ENCODE results near the gene NPR1.
A peak's percentile ranks its signal among the peaks of the same experiment; 100 is the strongest.
"Not testable (repeated sequence)": the region's sequence is repeated elsewhere in the genome, so short reads cannot be mapped to it uniquely, and the experiment has no call there.

NPR1 gene

DNA sequence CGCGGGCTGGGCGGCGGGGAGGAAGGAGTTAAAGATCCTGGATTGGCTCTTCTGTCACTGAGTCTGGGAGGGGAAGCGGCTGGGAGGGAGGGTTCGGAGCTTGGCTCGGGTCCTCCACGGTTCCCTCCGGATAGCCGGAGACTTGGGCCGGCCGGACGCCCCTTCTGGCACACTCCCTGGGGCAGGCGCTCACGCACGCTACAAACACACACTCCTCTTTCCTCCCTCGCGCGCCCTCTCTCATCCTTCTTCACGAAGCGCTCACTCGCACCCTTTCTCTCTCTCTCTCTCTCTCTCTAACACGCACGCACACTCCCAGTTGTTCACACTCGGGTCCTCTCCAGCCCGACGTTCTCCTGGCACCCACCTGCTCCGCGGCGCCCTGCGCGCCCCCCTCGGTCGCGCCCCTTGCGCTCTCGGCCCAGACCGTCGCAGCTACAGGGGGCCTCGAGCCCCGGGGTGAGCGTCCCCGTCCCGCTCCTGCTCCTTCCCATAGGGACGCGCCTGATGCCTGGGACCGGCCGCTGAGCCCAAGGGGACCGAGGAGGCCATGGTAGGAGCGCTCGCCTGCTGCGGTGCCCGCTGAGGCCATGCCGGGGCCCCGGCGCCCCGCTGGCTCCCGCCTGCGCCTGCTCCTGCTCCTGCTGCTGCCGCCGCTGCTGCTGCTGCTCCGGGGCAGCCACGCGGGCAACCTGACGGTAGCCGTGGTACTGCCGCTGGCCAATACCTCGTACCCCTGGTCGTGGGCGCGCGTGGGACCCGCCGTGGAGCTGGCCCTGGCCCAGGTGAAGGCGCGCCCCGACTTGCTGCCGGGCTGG lies at the start of gene NPR1:
TSS of gene NPR1 (plus strand) at position 170 of the 818 bp plus-strand sequence. CDS start at position 591, 421 bp downstream.
- DNase-seq (ENCODE audit: low spot score): no peak

DNA sequence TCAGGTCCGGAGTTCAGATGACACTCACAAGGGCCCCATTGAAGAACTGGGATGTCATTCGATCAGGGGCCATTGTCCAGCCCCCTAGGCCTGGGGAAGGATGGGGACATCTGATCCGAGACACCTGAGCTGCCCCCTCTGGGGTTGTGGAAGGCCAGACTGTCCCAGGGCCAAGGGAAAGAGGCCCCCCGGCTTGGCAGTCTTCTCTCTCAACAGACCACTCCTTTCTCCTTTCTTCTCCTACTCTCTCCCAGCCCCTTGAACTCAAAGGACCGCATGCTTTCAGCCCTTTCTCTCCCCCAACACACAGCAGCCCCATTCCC lies 49.2 kb upstream of the NPR1 start:
- no peak for DNase-seq (ENCODE audit: low spot score)

DNA sequence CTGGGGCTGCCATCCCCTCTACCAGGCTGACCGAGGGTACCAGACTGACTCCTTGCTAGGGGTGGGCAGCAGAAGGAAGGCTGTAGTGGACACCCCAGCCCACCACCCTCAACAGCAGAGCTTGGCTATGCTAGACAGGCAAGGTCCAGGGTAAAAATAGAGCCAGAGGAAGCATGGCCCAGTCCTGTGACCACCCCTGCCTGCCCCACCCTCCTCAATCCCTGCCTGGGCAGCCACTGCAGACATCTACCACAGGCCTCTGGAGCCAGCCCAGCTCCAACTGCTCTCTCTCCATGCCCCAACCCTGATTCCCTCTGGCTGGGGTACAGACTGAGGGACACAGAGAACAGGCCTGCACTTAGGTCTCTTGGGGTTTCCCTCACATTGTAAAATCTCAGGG lies 48.5 kb upstream of the NPR1 start:
- DNase-seq (ENCODE audit: low spot score): no peak

DNA sequence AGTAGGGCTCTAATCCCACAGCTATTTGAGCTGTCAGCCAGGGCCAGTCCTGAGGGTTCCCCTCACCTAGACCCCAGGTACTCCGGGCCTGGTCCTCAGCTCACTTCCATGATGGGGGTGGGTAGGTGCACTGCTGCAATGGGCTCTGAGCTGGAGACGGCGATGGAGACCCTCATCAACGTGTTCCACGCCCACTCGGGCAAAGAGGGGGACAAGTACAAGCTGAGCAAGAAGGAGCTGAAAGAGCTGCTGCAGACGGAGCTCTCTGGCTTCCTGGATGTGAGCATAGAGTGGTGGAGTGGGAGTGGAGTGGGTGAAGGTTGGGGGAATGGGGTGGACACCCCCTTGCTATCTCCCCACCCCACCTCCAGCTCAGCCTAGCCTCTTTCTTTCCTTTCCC lies 48.1 kb upstream of the NPR1 start:
- DNase-seq (ENCODE audit: low spot score): no peak

DNA sequence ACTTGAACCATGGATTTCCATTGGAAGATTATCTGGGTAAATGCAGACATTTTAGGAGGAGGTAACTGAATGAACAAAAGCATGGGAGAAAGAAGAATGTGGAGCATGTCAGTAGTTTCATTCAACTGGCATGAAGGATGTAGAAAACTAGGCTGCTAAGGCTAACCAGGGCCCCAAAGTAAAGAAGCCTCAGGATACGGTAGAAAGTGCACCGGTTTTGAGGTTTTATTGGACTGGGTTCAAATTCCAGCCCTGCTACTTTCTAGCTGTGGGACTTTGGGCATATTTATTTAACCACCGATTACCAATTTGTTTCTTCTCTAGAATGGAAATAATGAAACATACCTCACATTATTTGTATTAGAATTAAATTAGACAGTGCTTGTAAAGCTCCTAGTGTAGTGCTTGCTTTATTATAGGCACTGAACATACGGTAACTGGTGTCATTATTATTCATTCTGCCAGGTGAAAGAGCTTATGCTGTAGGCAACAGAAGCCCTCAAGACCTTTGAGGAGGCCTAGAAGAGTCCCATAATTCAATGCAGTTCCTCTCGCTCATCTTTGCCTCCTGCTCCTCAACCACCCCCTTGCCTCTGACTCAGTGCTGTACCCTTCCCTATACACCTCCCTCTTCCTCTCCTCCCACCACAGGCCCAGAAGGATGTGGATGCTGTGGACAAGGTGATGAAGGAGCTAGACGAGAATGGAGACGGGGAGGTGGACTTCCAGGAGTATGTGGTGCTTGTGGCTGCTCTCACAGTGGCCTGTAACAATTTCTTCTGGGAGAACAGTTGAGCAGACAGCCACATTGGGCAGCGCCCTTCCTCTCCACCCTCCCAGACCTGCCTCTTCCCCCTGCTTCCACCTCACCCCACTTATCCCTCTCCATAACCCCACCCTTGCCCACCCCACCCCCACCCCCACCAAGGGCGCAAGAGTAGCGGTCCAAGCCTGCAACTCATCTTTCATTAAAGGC lies 47.2 kb upstream of the NPR1 start:
- DNase-seq (ENCODE audit: low spot score): no peak

DNA sequence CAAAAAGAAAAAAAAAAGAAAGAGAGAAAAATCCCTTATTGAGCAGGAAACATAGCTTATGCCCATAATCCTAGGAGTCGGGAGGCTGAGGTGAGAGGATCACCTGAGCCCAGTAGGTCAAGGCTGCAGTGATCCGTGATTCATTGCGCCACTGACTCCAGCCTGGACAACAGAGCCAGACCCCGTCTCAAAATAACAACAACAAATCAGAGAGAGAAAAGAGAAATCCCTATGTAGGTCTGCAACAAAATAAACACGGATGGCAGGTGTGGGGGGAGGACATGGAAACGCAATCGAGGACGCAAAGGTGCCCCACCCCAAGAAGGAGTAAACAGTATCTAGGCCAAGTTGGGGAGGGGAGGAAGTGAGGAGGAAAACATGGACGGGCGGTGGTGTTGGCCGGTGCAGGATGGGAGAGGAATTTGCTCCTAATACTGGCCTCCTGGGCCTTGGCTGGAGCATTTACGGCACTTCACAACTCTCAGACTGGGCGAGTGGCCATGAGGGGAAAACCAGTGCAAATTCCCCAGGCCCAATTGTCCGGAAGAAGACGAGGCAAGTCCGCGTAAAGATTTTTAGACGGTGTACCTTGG lies 45.2 kb upstream of the NPR1 start:
- no peak for DNase-seq (ENCODE audit: low spot score)

DNA sequence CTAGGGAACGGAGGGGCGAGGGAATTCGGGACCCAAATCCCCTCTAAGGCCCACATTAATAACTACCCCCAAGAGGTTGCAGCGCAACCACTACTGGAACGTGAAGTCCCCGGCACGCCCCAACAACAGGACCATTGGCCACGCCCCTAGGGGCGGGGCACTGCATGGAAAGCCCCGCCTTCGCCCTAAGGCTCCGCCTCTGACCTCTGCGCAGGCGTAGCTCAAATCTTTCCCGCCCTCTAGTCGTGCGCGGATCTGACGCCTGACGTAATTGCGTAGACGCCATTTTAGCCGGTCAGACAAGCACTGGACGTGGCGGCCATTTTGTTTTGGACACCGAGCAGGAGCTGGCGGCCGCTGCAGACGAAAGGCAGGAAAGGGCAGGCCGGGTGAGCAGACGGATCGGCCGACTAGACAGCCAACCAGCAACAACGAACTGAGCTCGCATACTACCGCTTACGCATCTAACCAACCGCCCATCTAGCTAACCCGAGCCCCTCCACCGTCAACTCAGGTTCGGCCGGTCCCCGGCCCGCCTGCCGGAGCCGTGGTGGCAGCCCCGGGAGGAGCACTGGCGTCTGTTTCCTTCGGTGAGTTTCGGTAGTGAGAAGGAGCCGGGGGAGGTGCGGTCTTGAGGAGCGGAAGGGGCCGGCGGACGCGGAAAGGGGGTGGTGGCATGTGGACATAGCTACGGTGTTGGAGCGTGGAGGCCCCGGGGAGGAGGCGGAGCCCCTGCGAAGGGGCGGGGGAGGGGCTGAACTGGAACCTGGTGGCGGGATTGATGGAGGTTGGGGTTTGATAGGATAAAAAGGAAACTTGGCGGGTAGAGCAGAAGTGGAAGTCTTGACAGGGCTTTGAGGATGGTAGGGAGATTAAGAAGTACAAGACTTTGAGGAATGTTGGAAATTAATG lies 44.5 kb upstream of the NPR1 start, which contains the start of gene CHTOP:
TSS of gene CHTOP (plus strand) at position 313 of the 912 bp plus-strand sequence. CDS start 2,523 bp downstream, outside the sequence.
- peak; percentile 100 for DNase-seq (ENCODE audit: low spot score)

DNA sequence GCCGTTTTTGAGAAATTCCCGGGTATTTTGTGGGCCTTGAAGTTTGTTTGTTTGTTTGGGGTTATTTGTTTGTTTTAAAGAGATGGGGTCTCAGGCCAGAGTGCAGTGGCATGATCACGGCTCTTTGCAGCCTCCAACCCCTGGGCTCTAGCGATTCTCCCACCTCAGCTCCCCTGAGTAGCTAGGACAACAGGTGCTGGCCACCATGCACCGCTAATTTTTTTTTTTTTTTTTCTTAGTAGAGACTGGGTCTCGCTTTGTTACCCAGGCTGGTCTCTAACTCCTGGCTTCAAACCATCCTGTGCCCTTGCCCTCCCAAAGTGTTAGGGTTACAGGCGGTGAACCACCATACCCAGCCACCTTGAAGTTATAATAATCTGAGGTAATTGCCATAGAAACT lies 42.6 kb upstream of the NPR1 start:
- DNase-seq (ENCODE audit: low spot score): no peak

DNA sequence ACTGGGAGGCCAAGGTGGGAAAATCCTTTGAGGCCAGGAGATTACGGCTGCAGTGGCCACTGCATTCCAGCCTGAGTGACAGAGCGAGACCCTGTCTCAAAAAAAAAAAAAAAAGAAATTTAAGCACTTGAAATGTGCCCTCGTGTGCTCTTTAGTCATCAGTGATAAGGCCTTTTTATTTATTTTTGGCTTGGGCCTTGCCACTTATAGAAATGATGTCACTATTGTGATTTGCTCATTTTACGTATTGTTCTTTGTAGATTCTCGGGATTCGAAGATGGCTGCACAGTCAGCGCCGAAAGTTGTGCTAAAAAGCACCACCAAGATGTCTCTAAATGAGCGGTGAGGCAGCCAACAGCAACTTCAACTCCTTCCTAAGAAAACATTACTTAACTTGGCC lies 42.2 kb upstream of the NPR1 start:
- DNase-seq (ENCODE audit: low spot score): no peak

DNA sequence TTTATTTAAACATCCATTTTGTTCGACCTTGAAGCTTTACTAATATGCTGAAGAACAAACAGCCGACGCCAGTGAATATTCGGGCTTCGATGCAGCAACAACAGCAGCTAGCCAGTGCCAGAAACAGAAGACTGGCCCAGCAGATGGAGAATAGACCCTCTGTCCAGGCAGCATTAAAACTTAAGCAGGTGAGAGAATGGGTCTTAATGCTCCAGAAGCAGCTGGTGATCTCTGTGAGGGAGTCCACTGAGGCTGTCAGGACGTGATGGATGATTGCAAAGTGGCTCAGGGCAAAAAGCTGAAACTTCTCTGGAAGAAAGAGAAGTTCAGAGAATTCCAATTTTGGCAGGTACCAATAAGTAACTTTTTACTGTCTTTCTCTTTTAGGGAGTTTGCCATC lies 40.2 kb upstream of the NPR1 start:
- no peak for DNase-seq (ENCODE audit: low spot score)

DNA sequence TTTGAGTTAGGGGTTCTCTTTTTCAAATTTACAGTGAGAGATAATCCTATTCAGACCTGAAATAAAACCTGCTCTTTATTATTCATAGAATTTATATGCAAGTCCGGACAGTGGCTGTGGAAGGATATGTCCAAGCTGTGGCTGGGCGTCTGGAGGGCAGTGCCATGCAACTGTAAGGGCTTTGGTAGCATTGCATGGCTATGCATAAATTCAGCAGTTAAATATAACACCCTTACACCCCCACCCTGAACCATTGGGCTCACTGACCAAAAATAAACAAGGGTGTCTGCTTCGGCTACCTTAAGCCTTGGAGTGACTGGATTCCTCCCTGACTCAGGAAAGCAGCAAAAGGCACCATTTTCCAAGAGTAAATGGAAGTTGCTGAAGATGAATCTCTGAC lies 39.2 kb upstream of the NPR1 start:
- DNase-seq (ENCODE audit: low spot score): no peak

DNA sequence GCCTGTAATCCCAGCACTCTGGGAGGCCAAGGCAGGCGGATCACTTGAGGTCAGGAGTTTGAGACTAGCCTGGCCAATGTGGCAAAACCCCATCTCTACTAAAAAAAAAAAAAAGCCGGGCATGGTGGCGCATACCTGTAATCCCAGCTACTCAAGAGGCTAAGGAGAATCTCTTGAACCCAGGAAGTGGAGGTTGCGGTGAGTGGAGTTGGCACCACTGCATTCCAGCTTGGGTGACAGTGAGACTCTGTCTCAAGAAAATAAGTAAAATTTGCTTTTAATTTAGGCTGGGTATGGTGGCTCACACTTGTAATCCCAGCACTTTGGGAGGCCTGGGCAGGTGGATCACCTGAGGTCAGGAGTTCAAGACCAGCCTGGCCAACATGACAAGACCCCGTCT lies 38.3 kb upstream of the NPR1 start:
- not testable (repeated sequence) for DNase-seq (ENCODE audit: low spot score)

DNA sequence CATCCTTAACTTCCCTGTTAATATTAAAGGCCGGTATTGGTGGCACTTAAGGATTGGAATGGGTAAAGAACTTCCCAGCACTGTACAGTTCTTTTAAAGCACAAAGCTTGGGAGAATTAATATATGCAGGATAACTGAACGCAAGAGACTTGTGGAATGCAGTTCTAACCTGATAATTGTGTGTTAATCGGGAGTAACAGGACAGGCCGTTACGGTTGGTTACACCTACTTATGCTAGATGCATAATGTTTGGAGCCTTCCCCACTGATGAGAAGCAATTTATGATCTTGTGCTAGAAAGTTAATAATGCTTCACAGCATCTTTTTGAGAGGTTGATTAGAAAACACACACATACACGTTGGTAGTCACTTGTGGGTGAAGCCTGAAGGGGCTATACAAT lies 37.6 kb upstream of the NPR1 start:
- DNase-seq (ENCODE audit: low spot score): no peak

DNA sequence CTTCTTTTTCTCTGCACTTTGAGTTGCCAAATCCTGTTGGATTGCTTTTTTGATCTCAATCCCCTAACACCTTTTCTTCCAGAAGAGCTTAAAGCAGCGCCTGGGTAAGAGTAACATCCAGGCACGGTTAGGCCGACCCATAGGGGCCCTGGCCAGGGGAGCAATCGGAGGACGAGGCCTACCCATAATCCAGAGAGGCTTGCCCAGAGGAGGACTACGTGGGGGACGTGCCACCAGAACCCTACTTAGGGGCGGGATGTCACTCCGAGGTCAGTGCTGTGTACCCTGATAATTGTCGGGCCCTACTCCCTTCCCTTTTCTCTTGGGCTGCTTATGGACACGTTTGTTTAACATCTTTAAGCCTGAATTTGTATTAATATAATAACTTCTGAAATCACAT lies 36.3 kb upstream of the NPR1 start:
- no peak for DNase-seq (ENCODE audit: low spot score)

DNA sequence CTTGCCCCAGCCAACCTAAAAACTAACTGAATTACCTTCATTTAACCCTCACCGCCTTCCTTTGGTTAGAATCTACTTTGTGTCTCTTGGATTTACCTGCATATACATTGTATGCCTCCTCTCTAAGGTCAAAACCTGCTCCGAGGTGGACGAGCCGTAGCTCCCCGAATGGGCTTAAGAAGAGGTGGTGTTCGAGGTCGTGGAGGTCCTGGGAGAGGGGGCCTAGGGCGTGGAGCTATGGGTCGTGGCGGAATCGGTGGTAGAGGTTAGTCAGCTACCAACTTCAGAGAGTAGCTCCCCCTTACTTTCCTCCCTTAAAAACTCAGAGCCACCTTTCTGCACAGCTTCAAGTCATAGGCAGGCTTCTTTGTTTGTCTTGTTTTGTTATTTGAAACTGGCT lies 35.4 kb upstream of the NPR1 start:
- DNase-seq (ENCODE audit: low spot score): no peak

DNA sequence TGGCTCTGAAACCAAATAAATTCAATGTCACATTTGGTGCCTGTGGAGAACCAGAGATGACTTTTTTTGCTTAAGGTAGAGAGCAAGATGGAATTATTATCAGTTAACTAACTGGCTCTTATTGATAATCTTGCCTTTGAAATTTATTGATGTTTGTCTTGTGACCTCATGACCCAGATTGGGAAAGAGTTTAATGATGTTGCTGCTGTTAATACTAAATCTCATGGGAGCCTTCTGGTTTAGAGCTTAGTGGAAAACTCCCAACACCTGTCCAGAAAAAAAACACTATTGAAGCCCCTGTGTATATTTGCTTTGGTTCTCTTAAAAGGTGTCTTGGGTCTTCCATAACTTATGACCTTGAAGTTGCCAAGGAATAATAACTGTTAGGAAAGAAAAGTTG lies 34.7 kb upstream of the NPR1 start:
- DNase-seq (ENCODE audit: low spot score): no peak

DNA sequence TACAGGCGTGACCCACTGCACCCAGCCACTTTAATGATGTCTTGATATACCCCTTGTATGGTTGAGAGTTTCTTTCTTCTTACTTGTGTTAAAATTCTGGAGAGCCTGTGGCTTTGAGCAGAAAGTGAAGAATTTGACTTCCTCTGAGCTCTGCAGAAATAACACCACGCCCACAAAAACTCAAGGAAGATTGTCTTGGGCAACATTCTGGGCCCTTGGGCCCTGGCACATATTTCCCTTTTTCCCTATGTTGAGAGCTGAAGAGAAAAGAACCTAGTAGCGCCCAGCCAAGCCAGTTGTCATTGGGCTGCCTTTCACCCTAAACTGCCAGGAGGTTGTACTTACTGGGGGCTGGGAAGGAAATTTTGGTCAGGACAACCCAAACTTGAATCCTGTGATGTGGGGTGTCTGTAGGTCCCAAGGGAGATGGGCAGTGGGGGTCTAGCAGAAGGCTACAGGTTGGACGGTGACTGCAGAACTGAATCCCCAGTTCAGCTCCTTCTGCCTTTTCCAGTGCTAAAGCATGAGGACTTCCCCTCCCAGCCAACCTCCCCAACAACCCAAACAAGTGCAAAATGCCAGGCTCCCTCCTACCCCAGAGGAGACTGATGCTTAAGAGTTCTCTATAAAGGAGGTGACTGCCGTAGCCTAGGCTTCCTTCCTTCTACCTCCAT lies 31.7 kb upstream of the NPR1 start:
- DNase-seq (ENCODE audit: low spot score): no peak

DNA sequence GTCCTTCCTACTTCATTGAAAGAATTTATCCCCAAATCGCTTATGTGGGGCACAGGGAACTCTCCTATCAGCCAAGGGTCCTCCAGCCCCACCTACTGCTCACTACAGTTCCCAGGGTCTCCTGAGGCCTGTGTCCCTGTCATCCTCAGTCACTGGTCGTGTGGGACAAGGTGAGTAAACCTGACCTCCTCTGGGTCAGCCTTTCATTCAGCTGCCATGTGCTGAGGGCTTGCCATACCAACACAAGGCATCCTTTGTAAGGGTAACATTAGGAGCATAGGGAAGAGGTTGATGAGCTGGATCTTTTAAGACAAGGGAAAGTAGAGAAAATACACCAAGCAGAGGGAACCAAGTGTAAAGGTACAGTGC lies 31.2 kb upstream of the NPR1 start:
- no peak for DNase-seq (ENCODE audit: low spot score)

DNA sequence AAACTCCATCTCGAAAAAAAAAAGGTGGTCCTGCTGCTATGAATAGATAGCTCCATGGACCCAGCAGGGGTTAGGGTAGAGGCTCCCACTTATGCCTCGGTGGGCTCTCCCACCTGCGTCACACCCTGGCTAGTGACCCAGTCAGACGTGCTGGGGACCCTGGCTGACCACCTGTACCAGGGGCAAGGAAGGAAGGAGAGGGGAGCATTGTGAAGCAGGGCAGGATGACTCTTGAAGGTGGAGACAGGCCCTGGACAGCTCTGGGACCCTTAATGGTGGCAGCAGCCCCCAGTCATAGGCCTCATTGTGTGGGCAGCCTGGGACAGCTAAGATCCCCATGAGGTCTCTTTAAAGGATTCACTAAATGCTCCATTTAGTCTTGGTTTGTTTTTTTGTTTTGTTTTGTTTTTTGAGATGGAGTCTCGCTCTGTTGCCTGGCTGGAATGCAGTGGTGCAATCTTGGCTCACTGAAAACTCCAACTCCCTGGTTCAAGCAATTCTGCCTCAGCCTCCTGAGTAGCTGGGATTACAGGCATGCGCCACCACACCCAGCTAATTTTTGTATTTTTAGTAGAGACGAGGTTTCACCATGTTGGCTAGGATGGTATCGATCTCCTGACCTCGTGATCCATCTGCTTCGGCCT lies 30.4 kb upstream of the NPR1 start:
- no peak for DNase-seq (ENCODE audit: low spot score)

DNA sequence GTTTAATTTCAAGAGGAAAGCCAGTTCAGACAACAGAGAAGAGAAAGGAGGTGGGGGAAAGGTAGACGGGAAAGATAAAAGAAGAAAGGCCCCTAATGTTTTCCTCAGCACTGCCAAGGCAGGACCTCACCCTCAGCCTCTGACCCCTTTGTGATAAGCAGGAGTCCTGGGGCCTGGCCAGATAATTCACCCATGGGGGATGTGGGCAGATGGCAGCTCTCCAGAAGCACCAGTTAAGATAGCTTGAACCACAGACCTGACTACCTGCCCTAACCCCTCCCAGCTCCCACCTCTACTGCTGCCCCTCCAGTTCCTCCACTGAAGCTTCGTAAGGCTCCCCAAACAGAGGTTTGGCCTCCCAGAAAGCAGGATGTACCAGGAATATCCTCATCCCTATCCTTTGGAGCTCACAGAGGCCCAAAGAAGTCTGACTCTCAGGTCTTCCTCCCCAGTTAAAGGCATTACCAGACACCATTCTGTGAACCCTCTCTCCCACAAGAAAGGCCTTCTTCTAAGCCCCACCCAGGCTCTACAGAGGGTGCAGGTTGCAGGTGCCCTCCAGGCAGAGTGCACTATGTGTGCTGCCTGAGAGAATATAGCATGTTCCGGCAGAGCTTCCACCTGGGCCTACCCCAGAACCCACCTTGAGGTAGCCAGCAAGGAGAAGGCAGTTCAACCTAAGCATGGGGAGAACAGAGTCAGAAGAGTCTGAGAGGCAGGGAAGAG lies 29.2 kb upstream of the NPR1 start:
- peak; percentile 34 for DNase-seq (ENCODE audit: low spot score)

Data from NAMALWA (cell line).